ENCODE measurements around the gene LTBP1. TPM values are rescaled to one million over a fixed set of nuclear protein-coding genes. Genes with fewer than 3 reads are reported as not detected.

The LTBP1 gene
- total and polyA plus RNA-seq, 2 donors (not counting 1 experiment from before 2014, with no cell fraction given): 0.69 TPM; not detected in 1

- Histone ChIP-seq H3K4me1 (ENCODE audit: control insufficient read depth in 2 of 2, insufficient read depth in 2 of 2, low read length in 2 of 2) (no peaks in the 10 kb centered on the region), H3K9ac (ENCODE audit: low read length) (no peak overlapping the region), H3K4me2 (replicated peaks; ENCODE audit: low read depth, low read length, poor library complexity, severe bottlenecking) (no peak overlapping the region), H3K36me3 (replicated peaks in 1 of 2; ENCODE audit: control extremely low read depth in 1 of 2, control insufficient read depth in 1 of 2, extremely low read depth in 1 of 2, insufficient read depth in 2 of 2, low read length in 1 of 2) (no peaks in the 10 kb centered on the region), H3K4me3 (ENCODE audit: control extremely low read depth in 1 of 5, extremely low read depth in 1 of 5, insufficient read depth in 1 of 5, low read depth in 2 of 5, low read length in 4 of 5) (no peak overlapping the region), H4K20me1 (ENCODE audit: control insufficient read depth, insufficient read depth, low read length, poor library complexity, severe bottlenecking) (no peaks in the 10 kb centered on the region), H3K79me2 (ENCODE audit: control insufficient read depth, insufficient read depth, low read length) (no peaks in the 10 kb centered on the region), H2AFZ (ENCODE audit: insufficient read depth, low read depth, low read length, poor library complexity, severe bottlenecking) (no peak overlapping the region), H3K9me3 (ENCODE audit: control extremely low read depth in 1 of 3, control insufficient read depth in 2 of 3, insufficient read depth in 1 of 3, low read length in 2 of 3) (no peaks in the 10 kb centered on the region), H3K27ac (ENCODE audit: low read length in 2 of 2) (no peak overlapping the region), H3K27me3 (replicated peaks in 1 of 4; ENCODE audit: control extremely low read depth in 1 of 4, control insufficient read depth in 3 of 4, insufficient read depth in 4 of 4, low read length in 3 of 4) (no peaks in the 10 kb centered on the region)
- Mint-ChIP-seq H3K27me3 (peaks cover 12% of the 10 kb centered on the region), H3K9me3 (ENCODE audit: insufficient read depth) (no peaks in the 10 kb centered on the region), H3K27ac (no peak overlapping the region), H3K4me3 (no peak overlapping the region), H3K4me1 (peaks cover 3% of the 10 kb centered on the region)
- POLR2A ChIA-PET: no interaction called here
- ATAC-seq (ENCODE audit: low read depth): no peak
- CTCF ChIA-PET: no interaction called here
- intact Hi-C loops (cut with micrococcal nuclease): no loop called here
- WGBS (ENCODE audit: insufficient coverage): 60% methylated on average over 4 of the region's 4 CpGs
- TF ChIP-seq EZH2 (IDR thresholded peaks at IDR 0.05; ENCODE audit: borderline replicate concordance, insufficient read depth, low read depth, low read length, poor library complexity, severe bottlenecking): no peak
- no peak for DNase-seq
Measured at GRCh38 chr2:33342705-33343104, 396.0 kb downstream of the LTBP1 start.

GRCh38 chr2:33343387-33343895, 396.7 kb downstream of the LTBP1 start:
- Histone ChIP-seq H3K27me3 (replicated peaks in 1 of 4; ENCODE audit: control extremely low read depth in 1 of 4, control insufficient read depth in 3 of 4, insufficient read depth in 4 of 4, low read length in 3 of 4) (no peaks in the 10 kb centered on the region), H3K4me2 (replicated peaks; ENCODE audit: low read depth, low read length, poor library complexity, severe bottlenecking) (no peak overlapping the region), H3K79me2 (ENCODE audit: control insufficient read depth, insufficient read depth, low read length) (no peaks in the 10 kb centered on the region), H3K9ac (ENCODE audit: low read length) (no peak overlapping the region), H3K9me3 (ENCODE audit: control extremely low read depth in 1 of 3, control insufficient read depth in 2 of 3, insufficient read depth in 1 of 3, low read length in 2 of 3) (no peaks in the 10 kb centered on the region), H3K36me3 (replicated peaks in 1 of 2; ENCODE audit: control extremely low read depth in 1 of 2, control insufficient read depth in 1 of 2, extremely low read depth in 1 of 2, insufficient read depth in 2 of 2, low read length in 1 of 2) (no peaks in the 10 kb centered on the region), H4K20me1 (ENCODE audit: control insufficient read depth, insufficient read depth, low read length, poor library complexity, severe bottlenecking) (no peaks in the 10 kb centered on the region), H3K27ac (ENCODE audit: low read length in 2 of 2) (no peak overlapping the region), H3K4me3 (ENCODE audit: control extremely low read depth in 1 of 5, extremely low read depth in 1 of 5, insufficient read depth in 1 of 5, low read depth in 2 of 5, low read length in 4 of 5) (no peak overlapping the region), H3K4me1 (ENCODE audit: control insufficient read depth in 2 of 2, insufficient read depth in 2 of 2, low read length in 2 of 2) (no peaks in the 10 kb centered on the region), H2AFZ (ENCODE audit: insufficient read depth, low read depth, low read length, poor library complexity, severe bottlenecking) (no peak overlapping the region)
- intact Hi-C loops (cut with micrococcal nuclease): no loop called here
- DNase-seq: no peak
- H3K4me3 Mint-ChIP-seq: no peak overlapping the region
- H3K27me3 Mint-ChIP-seq: peaks cover 12% of the 10 kb centered on the region
- peaks cover 3% of the 10 kb centered on the region for H3K4me1 Mint-ChIP-seq
- no peak overlapping the region for H3K27ac Mint-ChIP-seq
- WGBS (ENCODE audit: insufficient coverage): 100% methylated on average over 1 of the region's 3 CpGs
- no peak for ATAC-seq (ENCODE audit: low read depth)
- H3K9me3 Mint-ChIP-seq (ENCODE audit: insufficient read depth): no peaks in the 10 kb centered on the region
- no peak for TF ChIP-seq EZH2 (IDR thresholded peaks at IDR 0.05; ENCODE audit: borderline replicate concordance, insufficient read depth, low read depth, low read length, poor library complexity, severe bottlenecking)
- TF ChIP-seq CTCF (IDR thresholded peaks at IDR 0.05): no peak
- ChIA-PET POLR2A (no interaction called here), CTCF (no interaction called here)
